ENCODE data around the gene DLAT.
"Not testable (repeated sequence)": the region's sequence is repeated elsewhere in the genome, so short reads cannot be mapped to it uniquely, and the experiment has no call there.

The DLAT gene

GRCh38 chr11:112050721-112051120 lies 25.5 kb downstream of the DLAT start:
- no peak for DNase-seq

- no peak for DNase-seq
Observed at GRCh38 chr11:112051768-112052167, 26.6 kb downstream of the DLAT start.

- DNase-seq = no peak
Observed at GRCh38 chr11:112057170-112057569, 32.0 kb downstream of the DLAT start.

- DNase-seq = no peak
Observed at GRCh38 chr11:112058103-112058502, 32.9 kb downstream of the DLAT start.

GRCh38 chr11:112062923-112063322 lies 37.7 kb downstream of the DLAT start:
- no peak for DNase-seq

GRCh38 chr11:112073941-112074811 lies 49.0 kb downstream of the DLAT start, which contains the start of the genes NKAPD1 and PIH1D2:
NKAPD1 (plus strand) TSS chr11:112074299; CDS start chr11:112075575, 1,276 bp downstream.
PIH1D2 (minus strand) TSS chr11:112074017; CDS start chr11:112073174, 843 bp downstream.
- DNase-seq = peak; percentile 24 to 94 (median 77)

- DNase-seq = no peak
Observed at GRCh38 chr11:112082729-112083128, 57.5 kb downstream of the DLAT start.

- peak in 2 of 14 donors; percentile 29 to 39 for DNase-seq
Observed at GRCh38 chr11:112085822-112086421, 60.7 kb downstream of the DLAT start.

GRCh38 chr11:112086422-112087191 lies 61.4 kb downstream of the DLAT start, which contains the start of the genes SDHD and TIMM8B:
SDHD (plus strand) TSS chr11:112086873; CDS start chr11:112086908, 35 bp downstream.
TIMM8B (minus strand) TSS chr11:112086756; CDS start chr11:112086723, 33 bp downstream.
- peak; percentile 45 to 97 (median 94) for DNase-seq

- peak in 1 of 14 donors; percentile 22 for DNase-seq
Observed at GRCh38 chr11:112087212-112087611, 62.0 kb downstream of the DLAT start.

- not testable (repeated sequence) for DNase-seq
Observed at GRCh38 chr11:112095302-112095701, 70.1 kb downstream of the DLAT start.

- DNase-seq = no peak
Observed at GRCh38 chr11:112096194-112096593, 71.0 kb downstream of the DLAT start.

- no peak for DNase-seq
Observed at GRCh38 chr11:112097734-112098528, 72.7 kb downstream of the DLAT start.

- DNase-seq = no peak
Observed at GRCh38 chr11:112100462-112100861, 75.3 kb downstream of the DLAT start.

- DNase-seq = no peak
Observed at GRCh38 chr11:112103446-112103845, 78.2 kb downstream of the DLAT start.

- DNase-seq = no peak
Observed at GRCh38 chr11:112106070-112106469, 80.9 kb downstream of the DLAT start.

Data from C1 segment of cervical spinal cord (tissue), 14 donors.